RWPE2 (cell line): Measurements from ENCODE around the gene AFG1L.
A peak's percentile ranks its signal among the peaks of the same experiment; 100 is the strongest.

ENCODE experiments used
- ATAC-seq: fragments of 200-7000 bp; cut with Tn5 transposase; 3 replicates; pipeline ENCODE4 v1.9.1; 2021; ENCODE audit warnings: low read depth
- DNase-seq: peaks from one replicate; pipeline ENCODE4 v3.0.0-alpha.2; 2020; ENCODE audit warnings: low spot score
- H3K27ac ChIP-seq: fragments of 450-650 bp; 2 replicates; pipeline ENCODE4 v1.5.1; 2017; ENCODE audit warnings: mild to moderate bottlenecking; ENCODE audit not compliant: poor library complexity, severe bottlenecking
- H3K27me3 ChIP-seq: fragments of 250-450 bp; sonication (Bioruptor Pico); 2 replicates; pipeline ENCODE4 v1.5.1; 2021; ENCODE audit warnings: mild to moderate bottlenecking, moderate library complexity; ENCODE audit not compliant: insufficient read depth, poor library complexity, severe bottlenecking
- H3K36me3 ChIP-seq: fragments of 250-450 bp; sonication (Bioruptor Pico); 2 replicates; pipeline ENCODE4 v1.5.1; 2020; ENCODE audit warnings: low read depth, mild to moderate bottlenecking, moderate library complexity
- H3K4me1 ChIP-seq: fragments of 250-450 bp; sonication (Bioruptor Pico); 2 replicates; pipeline ENCODE4 v1.5.1; 2021; ENCODE audit warnings: mild to moderate bottlenecking, moderate library complexity; ENCODE audit not compliant: insufficient read depth, poor library complexity, severe bottlenecking
- H3K4me3 ChIP-seq: fragments of 250-450 bp; sonication (Bioruptor Pico); 2 replicates; pipeline ENCODE4 v1.5.1; 2021; ENCODE audit warnings: mild to moderate bottlenecking, moderate library complexity; ENCODE audit not compliant: severe bottlenecking
- H3K9me3 ChIP-seq: fragments of 250-450 bp; sonication (Bioruptor Pico); 2 replicates; pipeline ENCODE4 v1.5.1; 2021; ENCODE audit warnings: mild to moderate bottlenecking, moderate library complexity; ENCODE audit not compliant: severe bottlenecking
- CTCF ChIP-seq: fragments of 450-650 bp; IDR thresholded peaks from one replicate; pipeline ENCODE4 v1.5.1; 2017; ENCODE audit warnings: mild to moderate bottlenecking, moderate library complexity; ENCODE audit not compliant: poor library complexity, severe bottlenecking

AFG1L gene

GRCh38 chr6:108563292-108563691, 268.4 kb downstream of the AFG1L start:
- peaks cover 40% of the 10 kb centered on the region for H3K36me3 ChIP-seq
- no peak for ATAC-seq
- H3K4me3 ChIP-seq: peak overlapping the region; percentile 97
- H3K27me3 ChIP-seq: no peaks in the 10 kb centered on the region
- peaks cover 31% of the 10 kb centered on the region for H3K4me1 ChIP-seq
- H3K9me3 ChIP-seq: no peaks in the 10 kb centered on the region
- peak overlapping the region; percentile 88 for H3K27ac ChIP-seq
- no peak for TF ChIP-seq CTCF
- DNase-seq: no peak

GRCh38 chr6:108564178-108564577, 269.3 kb downstream of the AFG1L start:
- H3K4me3 ChIP-seq: no peak overlapping the region
- TF ChIP-seq CTCF: no peak
- H3K36me3 ChIP-seq: peaks cover 49% of the 10 kb centered on the region
- H3K27ac ChIP-seq: peak overlapping the region; percentile 88
- peak; percentile 15 for ATAC-seq
- no peak for DNase-seq
- no peaks in the 10 kb centered on the region for H3K9me3 ChIP-seq
- no peaks in the 10 kb centered on the region for H3K27me3 ChIP-seq
- peaks cover 31% of the 10 kb centered on the region for H3K4me1 ChIP-seq

GRCh38 chr6:108565091-108565766, 270.4 kb downstream of the AFG1L start:
- ATAC-seq: no peak
- H3K27ac ChIP-seq: peak overlapping the region; percentile 88
- peaks cover 31% of the 10 kb centered on the region for H3K4me1 ChIP-seq
- no peaks in the 10 kb centered on the region for H3K27me3 ChIP-seq
- H3K36me3 ChIP-seq: peaks cover 57% of the 10 kb centered on the region
- no peaks in the 10 kb centered on the region for H3K9me3 ChIP-seq
- DNase-seq: no peak
- TF ChIP-seq CTCF: no peak
- H3K4me3 ChIP-seq: no peak overlapping the region

GRCh38 chr6:108565893-108566292, 271.0 kb downstream of the AFG1L start:
- Histone ChIP-seq H3K9me3 (no peaks in the 10 kb centered on the region), H3K27me3 (no peaks in the 10 kb centered on the region), H3K27ac (peak overlapping the region; percentile 88), H3K36me3 (peaks cover 64% of the 10 kb centered on the region), H3K4me1 (peaks cover 31% of the 10 kb centered on the region), H3K4me3 (no peak overlapping the region)
- peak; percentile 28 for TF ChIP-seq CTCF
- DNase-seq: no peak
- ATAC-seq: peak; percentile 8; the same call in 1 of the 3 replicates

- Histone ChIP-seq H3K9me3 (no peaks in the 10 kb centered on the region), H3K4me3 (no peak overlapping the region), H3K27ac (peak overlapping the region; percentile 88), H3K36me3 (peaks cover 69% of the 10 kb centered on the region), H3K4me1 (peaks cover 31% of the 10 kb centered on the region), H3K27me3 (no peaks in the 10 kb centered on the region)
- no peak for DNase-seq
- no peak for TF ChIP-seq CTCF
- ATAC-seq: no peak
Observed at GRCh38 chr6:108566406-108566805, 271.6 kb downstream of the AFG1L start.
